ENCODE measurements around the gene LMNTD1. TPM values are rescaled to one million over a fixed set of nuclear protein-coding genes. Genes with fewer than 3 reads are reported as not detected.
A peak's percentile ranks its signal among the peaks of the same experiment; 100 is the strongest.

The LMNTD1 gene
- total and polyA plus RNA-seq, 3 donors from 2014 or later, result 10.8 to 22.9 (median 18.7) TPM

DNA sequence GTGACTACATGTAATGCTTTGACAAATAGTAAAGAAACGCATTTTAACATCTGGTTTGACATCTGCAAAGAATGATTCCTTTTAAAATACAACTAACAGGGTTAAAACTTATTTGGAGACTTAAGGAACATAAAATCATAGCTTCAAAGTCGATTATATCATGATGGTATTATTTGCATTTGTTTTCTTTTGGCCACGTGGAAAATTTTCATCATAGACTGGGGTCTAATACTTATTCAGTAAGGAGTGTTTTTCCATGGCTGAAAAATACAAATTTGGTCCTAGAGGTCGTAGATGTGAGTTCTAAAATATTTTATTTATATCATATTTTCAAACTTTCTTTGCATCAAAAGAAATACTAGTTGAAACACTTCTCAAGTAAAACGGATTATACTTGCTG is 31.5 kb upstream of the LMNTD1 start:
- no peaks in the 10 kb centered on the region for H3K27me3 ChIP-seq
- H3K4me3 ChIP-seq, result no peak overlapping the region
- intact Hi-C loops (cut with DNase I; ENCODE audit: low total_unique reads), result loop anchor here (5.0 kb wide), 1 partner anchor 373 kb away; the partner anchor contains the start of gene RASSF8
- H3K36me3 ChIP-seq (ENCODE audit: low read depth, missing control alignments), result no peaks in the 10 kb centered on the region
- WGBS, 2 donors, result 49 to 50% methylated on average over 5 of the region's 5 CpGs
- peaks cover 17% of the 10 kb centered on the region for H3K4me1 ChIP-seq
- no peaks in the 10 kb centered on the region for H3K9me3 ChIP-seq
- no peak for DNase-seq
- TF ChIP-seq POLR2A (IDR thresholded peaks at IDR 0.05), result no peak
- TF ChIP-seq, protein P1, sequence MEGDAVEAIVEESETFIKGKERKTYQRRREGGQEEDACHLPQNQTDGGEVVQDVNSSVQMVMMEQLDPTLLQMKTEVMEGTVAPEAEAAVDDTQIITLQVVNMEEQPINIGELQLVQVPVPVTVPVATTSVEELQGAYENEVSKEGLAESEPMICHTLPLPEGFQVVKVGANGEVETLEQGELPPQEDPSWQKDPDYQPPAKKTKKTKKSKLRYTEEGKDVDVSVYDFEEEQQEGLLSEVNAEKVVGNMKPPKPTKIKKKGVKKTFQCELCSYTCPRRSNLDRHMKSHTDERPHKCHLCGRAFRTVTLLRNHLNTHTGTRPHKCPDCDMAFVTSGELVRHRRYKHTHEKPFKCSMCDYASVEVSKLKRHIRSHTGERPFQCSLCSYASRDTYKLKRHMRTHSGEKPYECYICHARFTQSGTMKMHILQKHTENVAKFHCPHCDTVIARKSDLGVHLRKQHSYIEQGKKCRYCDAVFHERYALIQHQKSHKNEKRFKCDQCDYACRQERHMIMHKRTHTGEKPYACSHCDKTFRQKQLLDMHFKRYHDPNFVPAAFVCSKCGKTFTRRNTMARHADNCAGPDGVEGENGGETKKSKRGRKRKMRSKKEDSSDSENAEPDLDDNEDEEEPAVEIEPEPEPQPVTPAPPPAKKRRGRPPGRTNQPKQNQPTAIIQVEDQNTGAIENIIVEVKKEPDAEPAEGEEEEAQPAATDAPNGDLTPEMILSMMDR (IDR thresholded peaks at IDR 0.05), result no peak
- H3K27ac ChIP-seq, result peak overlapping the region in 1 of 2 donors; percentile 37

DNA sequence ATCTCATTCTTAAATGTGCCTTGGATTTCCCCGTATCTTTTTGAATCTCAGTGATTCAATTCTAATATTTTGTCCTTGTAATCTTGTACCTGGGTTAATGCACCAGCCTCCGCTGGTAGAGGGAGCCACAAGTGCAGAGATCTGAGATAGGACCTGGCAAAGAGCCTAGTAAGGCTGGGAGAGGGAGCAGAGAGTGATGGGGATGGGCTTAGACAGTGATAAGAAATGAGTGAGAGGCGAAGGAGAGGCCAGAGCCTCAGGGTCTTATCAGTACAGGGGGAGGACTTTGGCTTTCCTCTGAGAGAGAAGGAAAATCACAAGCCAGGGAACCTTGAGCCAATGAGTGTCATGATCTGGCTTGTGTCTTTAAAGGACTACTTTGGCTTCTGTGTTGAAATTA is 30.5 kb upstream of the LMNTD1 start:
- no peak overlapping the region for H3K4me3 ChIP-seq
- TF ChIP-seq POLR2A (IDR thresholded peaks at IDR 0.05), result no peak
- TF ChIP-seq, protein P1 (IDR thresholded peaks at IDR 0.05), result no peak
- H3K36me3 ChIP-seq (ENCODE audit: low read depth, missing control alignments), result no peaks in the 10 kb centered on the region
- DNase-seq, result peak; percentile 65
- intact Hi-C loops (cut with DNase I; ENCODE audit: low total_unique reads), result loop anchor here (5.0 kb wide), 1 partner anchor 374 kb away; the partner anchor contains the start of gene RASSF8
- 33 to 40% methylated on average over 3 of the region's 3 CpGs for WGBS, 2 donors
- no peaks in the 10 kb centered on the region for H3K9me3 ChIP-seq
- H3K4me1 ChIP-seq, result peaks cover 17% of the 10 kb centered on the region
- no peaks in the 10 kb centered on the region for H3K27me3 ChIP-seq
- no peak overlapping the region for H3K27ac ChIP-seq

DNA sequence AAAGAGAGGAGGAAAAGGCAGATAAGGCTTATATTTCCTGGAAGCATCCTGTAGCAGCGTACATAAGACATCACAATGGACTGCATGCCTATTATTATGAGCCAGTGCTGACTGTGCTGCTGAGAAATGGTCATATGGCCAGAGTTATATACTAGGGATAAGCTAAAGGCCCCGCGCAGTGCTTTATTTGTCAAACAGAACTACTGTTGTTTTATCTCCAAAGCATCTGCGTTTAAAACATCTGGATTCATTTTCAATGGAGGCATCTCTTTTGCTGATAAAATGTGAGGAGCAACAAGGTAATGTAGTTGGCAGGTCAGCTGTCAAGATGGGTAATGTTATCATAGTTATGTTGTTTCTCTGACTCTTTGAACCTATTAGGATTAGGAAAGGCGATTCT is 28.0 kb upstream of the LMNTD1 start:
- no peak overlapping the region for H3K27ac ChIP-seq
- TF ChIP-seq POLR2A (IDR thresholded peaks at IDR 0.05), result no peak
- TF ChIP-seq, protein P1 (IDR thresholded peaks at IDR 0.05), result no peak
- H3K27me3 ChIP-seq, result no peaks in the 10 kb centered on the region
- no peak for DNase-seq
- H3K4me3 ChIP-seq, result no peak overlapping the region
- peaks cover 17% of the 10 kb centered on the region for H3K4me1 ChIP-seq
- intact Hi-C loops (cut with DNase I; ENCODE audit: low total_unique reads), result loop anchor here (5.0 kb wide), 1 partner anchor 376 kb away; the partner anchor contains the start of gene RASSF8
- no peaks in the 10 kb centered on the region for H3K36me3 ChIP-seq (ENCODE audit: low read depth, missing control alignments)
- no peaks in the 10 kb centered on the region for H3K9me3 ChIP-seq
- 95% methylated on average over 5 of the region's 5 CpGs for WGBS, 2 donors

DNA sequence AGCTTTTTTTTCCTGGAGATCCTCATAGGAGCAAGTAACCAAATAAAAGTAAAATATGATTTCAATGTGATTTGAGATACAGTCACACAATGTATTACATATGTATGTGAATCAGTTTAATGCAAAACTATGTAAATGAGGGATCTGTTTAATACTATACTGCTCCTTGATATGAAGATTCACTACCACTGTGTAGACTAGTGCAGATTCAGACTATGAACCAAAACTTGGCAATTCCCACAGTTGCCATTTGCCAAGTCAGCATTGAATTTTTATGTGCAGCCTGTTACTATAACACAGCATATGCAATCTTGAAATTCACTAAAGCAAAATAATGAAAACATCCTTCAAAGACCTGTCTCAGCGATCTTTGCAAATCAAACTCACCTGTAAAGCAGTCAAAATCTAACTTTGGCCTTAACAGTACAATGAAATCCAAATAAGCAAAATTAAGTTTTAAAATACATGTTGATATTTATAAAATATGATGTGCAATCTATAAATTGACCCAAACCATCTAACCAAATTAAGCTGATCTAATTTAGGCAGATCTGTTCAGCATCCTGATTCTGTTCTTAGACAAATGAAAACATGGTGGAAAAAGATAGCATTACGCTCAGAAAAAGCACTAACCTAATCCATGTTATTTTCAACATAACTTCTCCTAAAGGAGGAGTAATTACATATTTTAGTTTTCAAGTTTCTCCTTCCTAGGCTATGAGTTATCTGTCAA is 25.5 kb upstream of the LMNTD1 start:
- intact Hi-C loops (cut with DNase I; ENCODE audit: low total_unique reads), result no loop called here
- 88 to 89% methylated on average over 2 of the region's 2 CpGs for WGBS, 2 donors
- no peak overlapping the region for H3K27ac ChIP-seq
- no peak for DNase-seq
- no peak overlapping the region for H3K4me3 ChIP-seq
- H3K27me3 ChIP-seq, result no peaks in the 10 kb centered on the region
- H3K36me3 ChIP-seq (ENCODE audit: low read depth, missing control alignments), result no peaks in the 10 kb centered on the region
- TF ChIP-seq, protein P1 (IDR thresholded peaks at IDR 0.05), result no peak
- no peak for TF ChIP-seq POLR2A (IDR thresholded peaks at IDR 0.05)
- H3K9me3 ChIP-seq, result no peaks in the 10 kb centered on the region
- peaks cover 3% of the 10 kb centered on the region for H3K4me1 ChIP-seq

DNA sequence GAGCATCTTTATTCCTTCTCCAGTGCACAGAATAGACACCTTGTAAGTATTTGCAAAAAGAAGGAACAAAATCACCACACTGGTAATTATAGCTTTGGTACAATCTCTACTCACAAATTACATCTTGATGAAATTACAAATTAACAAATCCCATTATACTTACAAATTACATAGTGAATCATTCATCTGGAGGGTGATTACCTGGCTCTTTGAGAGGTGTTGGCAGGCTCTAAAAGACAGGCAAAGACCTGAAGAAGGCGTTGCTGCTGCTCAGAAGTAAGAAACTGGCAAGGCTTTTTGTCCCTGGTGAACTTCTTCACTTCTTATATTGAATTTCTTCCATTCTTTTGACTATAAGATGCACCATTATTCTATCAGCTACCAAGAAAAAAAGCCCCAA is 21.7 kb upstream of the LMNTD1 start:
- DNase-seq, result no peak
- H3K4me1 ChIP-seq, result no peaks in the 10 kb centered on the region
- TF ChIP-seq POLR2A (IDR thresholded peaks at IDR 0.05), result no peak
- TF ChIP-seq, protein P1 (IDR thresholded peaks at IDR 0.05), result no peak
- intact Hi-C loops (cut with DNase I; ENCODE audit: low total_unique reads), result no loop called here
- no peak overlapping the region for H3K27ac ChIP-seq
- no peak overlapping the region for H3K4me3 ChIP-seq
- no peaks in the 10 kb centered on the region for H3K27me3 ChIP-seq
- whole genome bisulfite sequencing, 2 donors, result 82 to 92% methylated on average over 1 of the region's 1 CpG
- H3K36me3 ChIP-seq (ENCODE audit: low read depth, missing control alignments), result no peaks in the 10 kb centered on the region
- no peaks in the 10 kb centered on the region for H3K9me3 ChIP-seq
